Natural killer cell (primary cell): ENCODE data around the gene YAE1. TPM values are rescaled to one million over a fixed set of nuclear protein-coding genes. Genes with fewer than 3 reads are reported as not detected.

Experiments used
- ATAC-seq, 3 donors: fragments of 150-1000 bp in 2 of 3; fragments of 200-7000 bp in 1 of 3; cut with Tn5 transposase; 1 replicate in 1 of 3; 2 replicates in 2 of 3; pipeline ENCODE4 v1.10.0; 2021; ENCODE audit warnings: mild to moderate bottlenecking in 2 of 3, moderate library complexity in 2 of 3
- DNase-seq, 2 donors: peaks; one replicate each; pipeline versions ENCODE4 v3.0.0 to v3.0.0-alpha.2; 2013 to 2021; ENCODE audit warnings: mixed read lengths in 1 of 2
- H3K27ac ChIP-seq: one replicate; pipeline ENCODE4 v1.5.1; 2013; ENCODE audit warnings: mild to moderate bottlenecking, low read length
- H3K27me3 ChIP-seq: one replicate; pipeline ENCODE4 v1.6.1; 2013; ENCODE audit warnings: low read length; ENCODE audit not compliant: control insufficient read depth, insufficient read depth
- H3K36me3 ChIP-seq: one replicate; pipeline ENCODE4 v1.6.1; 2013; ENCODE audit warnings: low read length; ENCODE audit not compliant: control insufficient read depth, insufficient read depth
- H3K4me1 ChIP-seq: one replicate; pipeline ENCODE4 v1.6.1; 2013; ENCODE audit warnings: low read length; ENCODE audit not compliant: control insufficient read depth, insufficient read depth
- H3K4me3 ChIP-seq: one replicate; pipeline ENCODE4 v1.5.1; 2013; ENCODE audit warnings: low read length
- H3K9me3 ChIP-seq: one replicate; pipeline ENCODE4 v1.6.1; 2013; ENCODE audit warnings: low read length; ENCODE audit not compliant: control insufficient read depth, insufficient read depth
- H3K27ac Mint-ChIP-seq, 2 donors: one replicate each; pipeline ENCODE4 v1.8.0; 2022; ENCODE audit warnings: mild to moderate bottlenecking in 2 of 2, mixed read lengths in 2 of 2, moderate library complexity in 1 of 2
- H3K27me3 Mint-ChIP-seq, 2 donors: one replicate each; pipeline ENCODE4 v1.8.0; 2022; ENCODE audit warnings: low read depth in 2 of 2, mixed read lengths in 2 of 2
- H3K36me3 Mint-ChIP-seq: one replicate; pipeline ENCODE4 v1.8.0; 2022; ENCODE audit warnings: mixed read lengths
- H3K4me1 Mint-ChIP-seq, 2 donors: one replicate each; pipeline ENCODE4 v1.8.0; 2022; ENCODE audit warnings: mixed read lengths in 2 of 2
- H3K4me3 Mint-ChIP-seq: one replicate; pipeline ENCODE4 v1.8.0; 2022; ENCODE audit warnings: mild to moderate bottlenecking, moderate library complexity, mixed read lengths
- H3K9me3 Mint-ChIP-seq, 2 donors: one replicate each; pipeline ENCODE4 v1.8.0; 2022; ENCODE audit warnings: mixed read lengths in 2 of 2
- CTCF ChIP-seq: fragments of 200-600 bp; IDR thresholded peaks from one replicate; pipeline ENCODE4 v1.8.0; 2022; ENCODE audit warnings: antibody characterized with exemption
- WGBS: methylation state at CpG from one replicate; pipeline ENCODE4 v1.1.7; 2013; ENCODE audit warnings: missing lambda C conversion rate; ENCODE audit not compliant: insufficient coverage; 5-methylcytosine and 5-hydroxymethylcytosine counted together
- intact Hi-C: fragments of 100-400 bp; cut with micrococcal nuclease; formaldehyde crosslinking; loops from one replicate; pipeline ENCODE4 v1.14.2; 2022
- total RNA-seq, 4 donors: library from RNA; stranded (reverse); fragments of 120-200 nt in 1 of 4; gene quantifications; one replicate each; pipeline versions ENCODE4 v1.2.3 to v1.2.4, GENCODE V29; 2013 to 2022

The YAE1 gene
- total RNA-seq, 3 donors from 2014 or later (not counting 1 experiment from before 2014, with no cell fraction given) = 3.1 to 5.1 (median 3.4) TPM

- Mint-ChIP-seq H3K27me3 (peaks cover 17 to 36% of the 10 kb centered on the region in 2 donors), H3K9me3 (no peaks in the 10 kb centered on the region), H3K4me3 (no peak overlapping the region), H3K4me1 (no peaks in the 10 kb centered on the region), H3K27ac (no peak overlapping the region), H3K36me3 (no peaks in the 10 kb centered on the region)
- TF ChIP-seq CTCF = no peak
- H3K27ac ChIP-seq = no peak overlapping the region
- DNase-seq = no peak
- intact Hi-C loops = no loop called here
- peaks cover 5% of the 10 kb centered on the region for H3K27me3 ChIP-seq
- H3K9me3 ChIP-seq = no peaks in the 10 kb centered on the region
- no peak for ATAC-seq
- H3K36me3 ChIP-seq = no peaks in the 10 kb centered on the region
- H3K4me1 ChIP-seq = no peaks in the 10 kb centered on the region
- no peak overlapping the region for H3K4me3 ChIP-seq
Observed at GRCh38 chr7:39603924-39604323, 37.7 kb downstream of the YAE1 start.

- no peak overlapping the region for H3K4me3 Mint-ChIP-seq
- H3K27me3 Mint-ChIP-seq = peaks cover 25 to 48% of the 10 kb centered on the region in 2 donors
- Histone ChIP-seq H3K27me3 (peaks cover 10% of the 10 kb centered on the region), H3K4me3 (no peak overlapping the region), H3K27ac (no peak overlapping the region), H3K9me3 (no peaks in the 10 kb centered on the region), H3K36me3 (no peaks in the 10 kb centered on the region), H3K4me1 (peaks cover 3% of the 10 kb centered on the region)
- no peaks in the 10 kb centered on the region for H3K9me3 Mint-ChIP-seq
- no peak for TF ChIP-seq CTCF
- no peak overlapping the region for H3K27ac Mint-ChIP-seq
- H3K4me1 Mint-ChIP-seq = peaks cover 4 to 5% of the 10 kb centered on the region in 2 donors
- ATAC-seq (no peak), DNase-seq (no peak)
- H3K36me3 Mint-ChIP-seq = no peaks in the 10 kb centered on the region
- intact Hi-C loops = no loop called here
- 80% methylated on average over 1 of the region's 1 CpG for WGBS
Observed at GRCh38 chr7:39605087-39605486, 38.9 kb downstream of the YAE1 start.

- peaks cover 32 to 58% of the 10 kb centered on the region in 2 donors for H3K27me3 Mint-ChIP-seq
- Histone ChIP-seq H3K9me3 (no peaks in the 10 kb centered on the region), H3K4me1 (peaks cover 3% of the 10 kb centered on the region), H3K27ac (no peak overlapping the region), H3K27me3 (peaks cover 12% of the 10 kb centered on the region), H3K36me3 (no peaks in the 10 kb centered on the region), H3K4me3 (no peak overlapping the region)
- H3K9me3 Mint-ChIP-seq = no peaks in the 10 kb centered on the region
- no peaks in the 10 kb centered on the region for H3K36me3 Mint-ChIP-seq
- DNase-seq (no peak), ATAC-seq (no peak)
- TF ChIP-seq CTCF = no peak
- WGBS = 100% methylated on average over 1 of the region's 2 CpGs
- H3K27ac Mint-ChIP-seq = no peak overlapping the region
- intact Hi-C loops = no loop called here
- H3K4me3 Mint-ChIP-seq = no peak overlapping the region
- peaks cover 5 to 6% of the 10 kb centered on the region in 2 donors for H3K4me1 Mint-ChIP-seq
Observed at GRCh38 chr7:39606352-39606751, 40.1 kb downstream of the YAE1 start.

- H3K27ac ChIP-seq = no peak overlapping the region
- H3K27ac Mint-ChIP-seq = no peak overlapping the region
- no peaks in the 10 kb centered on the region for H3K9me3 Mint-ChIP-seq
- intact Hi-C loops = no loop called here
- DNase-seq (no peak), ATAC-seq (no peak)
- peaks cover 32 to 59% of the 10 kb centered on the region in 2 donors for H3K27me3 Mint-ChIP-seq
- no peaks in the 10 kb centered on the region for H3K36me3 ChIP-seq
- peaks cover 3% of the 10 kb centered on the region for H3K4me1 ChIP-seq
- H3K4me1 Mint-ChIP-seq = peaks cover 5 to 6% of the 10 kb centered on the region in 2 donors
- H3K27me3 ChIP-seq = peaks cover 13% of the 10 kb centered on the region
- no peak overlapping the region for H3K4me3 Mint-ChIP-seq
- H3K4me3 ChIP-seq = no peak overlapping the region
- H3K36me3 Mint-ChIP-seq = no peaks in the 10 kb centered on the region
- no peaks in the 10 kb centered on the region for H3K9me3 ChIP-seq
- no peak for TF ChIP-seq CTCF
- WGBS = 100% methylated on average over 1 of the region's 2 CpGs
Observed at GRCh38 chr7:39606941-39607340, 40.7 kb downstream of the YAE1 start.
